Activated gamma-delta T cell treated with anti-CD3 and anti-CD28 coated beads, Interleukin-2, amount 50 U/mL, for 16 hours (primary cell): ENCODE results near the gene TRIM40.
"Not testable (repeated sequence)": the region's sequence is repeated elsewhere in the genome, so short reads cannot be mapped to it uniquely, and the experiment has no call there.

Experiments used
- DNase-seq: peaks from one replicate; pipeline ENCODE4 v3.0.0-alpha.2; 2020; ENCODE audit warnings: low read depth

TRIM40 gene

DNA sequence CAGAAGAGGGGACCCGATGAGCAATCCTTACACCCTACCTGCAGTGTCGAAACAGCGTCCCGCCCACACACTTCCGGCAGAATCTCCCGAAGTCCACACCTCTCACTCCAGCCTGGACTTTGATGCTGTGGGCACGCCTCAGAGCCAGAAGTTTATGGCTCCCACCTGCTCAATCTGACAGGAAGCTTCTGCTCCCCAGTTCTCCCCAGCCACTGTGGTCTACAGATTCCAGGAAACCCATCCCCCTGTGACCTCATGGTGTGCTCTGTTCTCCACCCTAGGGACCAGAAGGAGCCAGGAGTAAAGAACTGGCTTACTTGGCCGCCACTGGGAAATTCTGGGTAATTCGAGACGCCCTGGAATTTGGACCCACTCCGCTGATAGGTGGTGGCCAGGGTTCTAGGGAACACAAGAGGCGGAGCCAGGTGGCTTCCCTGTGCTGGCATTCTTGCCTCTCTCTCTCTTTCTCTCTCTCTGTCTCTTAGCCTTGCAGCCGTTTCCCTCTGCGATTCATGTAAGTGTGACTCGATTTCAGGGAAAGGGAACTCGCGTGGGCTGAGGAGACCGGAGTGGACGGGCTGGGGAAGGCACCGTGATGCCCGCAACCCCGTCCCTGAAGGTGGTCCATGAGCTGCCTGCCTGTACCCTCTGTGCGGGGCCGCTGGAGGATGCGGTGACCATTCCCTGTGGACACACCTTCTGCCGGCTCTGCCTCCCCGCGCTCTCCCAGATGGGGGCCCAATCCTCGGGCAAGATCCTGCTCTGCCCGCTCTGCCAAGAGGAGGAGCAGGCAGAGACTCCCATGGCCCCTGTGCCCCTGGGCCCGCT, 27.4 kb downstream of the TRIM40 start, which contains the start of gene TRIM15:
Gene TRIM15 (plus strand): TSS at position 457 of the 828 bp plus-strand sequence. CDS start 139 bp downstream, at position 596.
- no peak for DNase-seq

DNA sequence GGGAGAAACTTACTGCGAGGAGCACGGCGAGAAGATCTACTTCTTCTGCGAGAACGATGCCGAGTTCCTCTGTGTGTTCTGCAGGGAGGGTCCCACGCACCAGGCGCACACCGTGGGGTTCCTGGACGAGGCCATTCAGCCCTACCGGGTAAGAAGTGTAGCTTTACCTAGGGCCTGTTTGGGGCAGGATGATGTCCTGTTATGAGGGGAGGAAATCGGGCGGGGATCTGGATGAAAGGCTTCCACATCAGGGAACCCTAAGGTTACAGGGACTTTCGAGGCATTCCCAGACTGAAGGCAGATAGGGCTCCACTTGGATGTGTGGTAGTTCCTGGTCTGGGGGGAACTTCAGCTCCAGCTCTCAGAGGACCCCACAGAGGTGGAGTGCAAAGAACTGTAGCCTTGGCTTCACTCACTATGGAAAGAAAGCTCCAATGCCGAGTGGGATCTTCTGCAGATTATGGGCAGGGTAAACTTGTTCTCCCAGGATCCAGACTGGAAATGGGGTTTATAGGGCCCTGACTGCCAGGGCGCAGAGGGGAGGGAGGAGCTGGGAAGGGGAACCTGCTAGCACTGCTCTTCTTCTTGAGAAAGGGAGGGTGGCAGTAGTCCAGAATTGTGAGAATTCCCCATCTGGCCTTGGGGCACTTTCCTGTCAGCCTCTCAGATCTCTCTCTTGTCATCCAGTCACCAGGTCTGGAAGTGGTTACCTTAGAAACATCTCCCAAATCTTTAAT, 28.1 kb downstream of the TRIM40 start:
- DNase-seq = no peak

DNA sequence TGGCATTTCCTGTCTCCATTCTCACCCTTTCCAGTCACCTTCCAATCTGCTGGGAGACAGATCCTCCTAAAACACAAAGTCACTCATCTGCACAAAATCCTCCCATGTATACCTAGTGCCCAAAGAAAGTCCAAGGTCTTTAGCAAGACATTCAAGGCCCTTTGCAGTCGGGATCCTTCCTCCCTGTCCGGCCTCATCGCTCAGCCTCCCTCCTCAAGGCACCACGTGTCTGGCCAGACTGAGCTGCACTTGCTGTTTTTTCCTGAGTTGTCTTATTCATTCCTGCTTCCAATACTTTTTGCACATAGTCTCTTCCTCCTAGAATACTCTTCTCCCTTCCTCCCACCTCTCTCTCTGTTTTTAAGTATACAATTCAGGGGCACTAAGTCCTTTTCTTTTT, 28.8 kb downstream of the TRIM40 start:
- DNase-seq = no peak

DNA sequence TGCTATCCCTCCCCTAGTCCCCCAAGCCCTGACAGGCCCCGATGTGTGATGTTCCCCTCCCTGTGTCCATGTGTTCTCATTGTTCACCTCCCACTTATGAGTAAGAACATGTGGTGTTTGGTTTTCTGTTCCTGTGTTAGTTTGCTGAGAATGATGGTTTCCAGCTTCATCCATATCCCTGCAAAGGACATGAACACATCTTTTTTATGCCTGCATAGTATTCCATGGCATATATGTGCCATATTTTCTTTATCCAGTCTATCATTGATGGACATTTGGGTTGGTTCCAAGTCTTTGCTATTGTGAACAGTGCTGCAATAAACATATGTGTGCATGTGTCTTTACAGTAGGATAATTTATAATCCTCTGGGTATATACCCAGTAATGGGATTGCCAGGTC, 29.3 kb downstream of the TRIM40 start:
- not testable (repeated sequence) for DNase-seq

DNA sequence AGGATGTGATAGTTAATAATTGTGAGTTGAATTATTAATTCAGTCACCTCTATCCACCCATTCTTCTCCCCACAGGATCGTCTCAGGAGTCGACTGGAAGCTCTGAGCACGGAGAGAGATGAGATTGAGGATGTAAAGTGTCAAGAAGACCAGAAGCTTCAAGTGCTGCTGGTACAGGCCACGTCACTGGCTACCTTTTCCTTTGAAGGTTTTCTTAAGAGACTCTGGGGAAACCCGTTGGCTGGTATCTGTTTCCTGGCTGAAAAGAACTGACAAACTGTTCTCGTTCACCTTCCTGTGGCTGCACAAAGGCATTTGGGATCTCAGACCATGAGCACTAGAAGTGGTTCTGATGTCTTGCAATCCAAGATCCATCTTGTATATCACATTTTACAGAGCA, 31.2 kb downstream of the TRIM40 start:
- DNase-seq = no peak

DNA sequence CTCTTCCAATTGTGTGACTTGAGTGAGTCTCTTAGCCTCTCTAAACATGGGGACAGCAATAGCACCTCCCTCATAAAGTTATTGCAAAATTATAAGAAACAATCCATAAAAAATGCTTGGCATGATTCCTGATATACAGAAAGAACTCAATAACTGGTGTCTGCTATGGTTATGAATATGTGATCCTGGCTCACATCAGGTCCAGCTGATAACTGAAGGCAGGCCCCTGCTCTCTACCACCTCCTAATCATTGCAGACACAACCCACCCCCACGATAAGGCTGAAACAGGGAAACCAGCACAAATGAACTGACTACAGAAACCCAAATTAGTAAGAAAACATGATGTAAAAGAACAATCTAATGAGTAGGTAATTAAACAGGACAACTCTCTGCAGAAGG, 32.8 kb downstream of the TRIM40 start:
- no peak for DNase-seq

DNA sequence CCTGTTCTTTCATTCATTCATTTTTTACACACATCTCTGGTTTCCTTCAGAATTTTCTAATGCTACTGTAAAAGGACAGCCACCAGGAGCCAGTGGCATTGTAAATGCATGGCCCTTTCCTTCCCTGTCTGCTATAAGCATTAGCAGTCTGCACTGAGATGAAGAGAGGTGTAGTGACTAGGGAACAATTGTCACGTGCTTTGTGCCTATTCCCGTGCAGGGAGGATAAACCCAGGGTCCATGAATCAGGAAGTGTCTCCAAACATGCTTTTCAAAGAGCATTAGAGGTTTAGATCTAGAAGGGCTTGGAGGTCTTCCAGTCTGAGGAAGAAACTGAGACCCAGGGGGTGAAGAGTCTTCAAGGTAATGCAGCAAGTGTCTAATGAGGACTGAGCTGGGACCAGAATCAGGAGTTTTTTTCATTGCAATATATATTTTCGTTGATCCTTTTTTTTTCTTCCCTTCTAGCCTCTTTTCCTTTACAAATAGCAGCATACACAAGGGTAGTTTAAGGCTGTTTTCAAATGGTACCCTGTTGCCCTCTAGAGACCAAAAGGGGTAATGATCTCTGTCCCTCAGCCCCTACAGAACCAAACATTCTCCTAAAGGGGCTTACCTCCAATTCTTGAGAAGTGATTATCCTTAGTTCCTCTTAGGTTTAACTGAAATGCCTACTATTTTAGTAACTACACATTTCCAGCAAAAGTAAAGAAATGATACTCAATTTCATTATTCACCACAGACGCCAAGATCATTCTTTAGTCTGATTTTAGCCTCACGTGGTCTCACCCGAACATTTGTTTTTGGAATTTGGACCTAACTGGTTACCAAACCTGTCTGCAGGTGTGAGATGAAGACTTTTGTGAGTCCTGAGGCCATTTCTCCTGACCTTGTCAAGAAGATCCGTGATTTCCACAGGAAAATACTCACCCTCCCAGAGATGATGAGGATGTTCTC, 34.0 kb downstream of the TRIM40 start:
- no peak for DNase-seq

DNA sequence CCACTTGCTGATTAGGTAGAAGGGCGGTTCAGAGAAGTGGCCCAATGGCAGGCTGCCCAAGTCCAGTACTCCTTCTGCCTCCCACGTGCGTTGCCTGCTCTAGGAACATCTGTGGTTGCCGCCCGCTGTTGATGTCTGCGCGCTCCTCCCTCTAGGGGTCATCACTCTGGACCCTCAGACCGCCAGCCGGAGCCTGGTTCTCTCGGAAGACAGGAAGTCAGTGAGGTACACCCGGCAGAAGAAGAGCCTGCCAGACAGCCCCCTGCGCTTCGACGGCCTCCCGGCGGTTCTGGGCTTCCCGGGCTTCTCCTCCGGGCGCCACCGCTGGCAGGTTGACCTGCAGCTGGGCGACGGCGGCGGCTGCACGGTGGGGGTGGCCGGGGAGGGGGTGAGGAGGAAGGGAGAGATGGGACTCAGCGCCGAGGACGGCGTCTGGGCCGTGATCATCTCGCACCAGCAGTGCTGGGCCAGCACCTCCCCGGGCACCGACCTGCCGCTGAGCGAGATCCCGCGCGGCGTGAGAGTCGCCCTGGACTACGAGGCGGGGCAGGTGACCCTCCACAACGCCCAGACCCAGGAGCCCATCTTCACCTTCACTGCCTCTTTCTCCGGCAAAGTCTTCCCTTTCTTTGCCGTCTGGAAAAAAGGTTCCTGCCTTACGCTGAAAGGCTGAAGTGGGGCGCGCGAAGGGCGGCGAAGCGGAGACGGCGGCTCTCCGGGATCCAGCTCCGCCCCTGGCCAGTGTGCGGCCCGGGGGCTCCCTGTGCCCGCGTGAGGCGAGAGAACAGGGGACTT, 35.9 kb downstream of the TRIM40 start:
- DNase-seq = no peak

DNA sequence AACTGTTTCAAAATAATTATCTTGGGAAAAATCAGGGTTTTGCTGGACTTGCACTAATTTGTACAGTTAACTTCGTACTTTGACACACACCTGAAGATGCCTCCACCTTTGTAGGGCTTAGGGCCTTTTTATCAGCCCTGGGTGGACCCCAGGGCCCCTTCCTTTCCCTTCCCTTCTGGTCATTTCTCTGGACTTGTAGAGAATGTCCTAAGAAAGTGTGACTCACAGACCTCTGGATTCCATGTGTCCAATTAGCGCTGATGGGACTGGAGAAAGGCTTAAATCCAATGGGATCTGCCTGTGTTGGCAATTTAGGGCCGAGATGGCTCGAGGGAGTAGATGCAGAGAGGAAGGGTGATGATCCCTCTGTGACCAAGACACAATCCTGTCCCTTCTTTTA, 36.7 kb downstream of the TRIM40 start:
- DNase-seq = no peak

DNA sequence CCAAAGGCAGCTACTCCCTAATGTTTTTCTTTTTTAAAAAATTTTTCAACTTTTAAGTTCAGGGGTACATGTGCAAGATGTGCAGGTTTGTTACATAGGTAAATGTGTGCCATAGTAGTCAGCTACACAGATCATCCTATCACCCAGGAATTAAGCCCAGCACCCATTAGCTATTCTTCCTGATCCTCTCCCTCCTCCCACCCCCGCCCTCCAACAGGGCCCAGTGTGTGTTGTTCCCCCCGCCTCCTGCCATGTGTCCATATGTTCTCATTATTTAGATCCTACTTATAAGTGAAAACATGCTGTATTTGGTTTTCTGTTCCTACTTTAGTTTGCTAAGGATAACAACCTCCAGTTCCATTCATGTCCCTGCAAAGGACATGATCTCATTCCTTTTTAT, 39.8 kb downstream of the TRIM40 start:
- DNase-seq = no peak

DNA sequence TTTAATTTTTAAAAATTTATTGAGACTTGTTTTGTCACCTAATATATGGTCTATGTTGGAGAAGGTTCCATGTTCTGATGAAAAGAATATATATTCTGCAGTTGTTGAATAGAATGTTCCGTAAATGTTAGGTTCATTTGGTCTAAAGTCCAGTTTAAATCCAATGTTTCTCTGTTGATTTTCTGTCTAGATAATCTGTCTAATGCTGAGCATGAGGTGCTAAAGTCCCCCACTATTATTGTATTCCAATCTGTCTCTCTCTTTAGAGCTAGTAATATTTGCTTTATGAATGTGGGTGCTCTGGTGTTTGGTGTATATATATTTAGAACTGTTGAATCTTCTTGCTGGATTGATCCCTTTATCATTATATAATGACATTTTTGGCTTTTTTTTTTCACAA, 42.9 kb downstream of the TRIM40 start:
- no peak for DNase-seq

DNA sequence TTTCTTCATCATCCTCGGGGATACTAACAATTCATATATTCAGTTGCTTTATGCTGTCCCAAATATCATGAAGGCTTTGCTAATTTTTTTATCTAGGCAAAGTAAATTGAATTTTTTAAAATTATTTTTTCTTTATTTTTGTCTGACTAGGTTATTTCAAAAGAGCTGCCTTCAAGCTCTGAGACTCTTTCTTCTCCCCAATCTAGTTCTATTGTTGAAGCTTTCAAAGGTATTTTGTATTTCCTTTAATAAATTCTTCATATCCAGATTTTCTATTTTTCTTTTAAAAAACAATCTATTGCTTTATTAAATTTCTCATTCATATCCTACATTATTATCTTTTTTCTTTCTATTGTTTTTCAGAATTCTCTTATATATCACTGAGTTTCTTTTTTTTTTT, 44.2 kb downstream of the TRIM40 start:
- no peak for DNase-seq

DNA sequence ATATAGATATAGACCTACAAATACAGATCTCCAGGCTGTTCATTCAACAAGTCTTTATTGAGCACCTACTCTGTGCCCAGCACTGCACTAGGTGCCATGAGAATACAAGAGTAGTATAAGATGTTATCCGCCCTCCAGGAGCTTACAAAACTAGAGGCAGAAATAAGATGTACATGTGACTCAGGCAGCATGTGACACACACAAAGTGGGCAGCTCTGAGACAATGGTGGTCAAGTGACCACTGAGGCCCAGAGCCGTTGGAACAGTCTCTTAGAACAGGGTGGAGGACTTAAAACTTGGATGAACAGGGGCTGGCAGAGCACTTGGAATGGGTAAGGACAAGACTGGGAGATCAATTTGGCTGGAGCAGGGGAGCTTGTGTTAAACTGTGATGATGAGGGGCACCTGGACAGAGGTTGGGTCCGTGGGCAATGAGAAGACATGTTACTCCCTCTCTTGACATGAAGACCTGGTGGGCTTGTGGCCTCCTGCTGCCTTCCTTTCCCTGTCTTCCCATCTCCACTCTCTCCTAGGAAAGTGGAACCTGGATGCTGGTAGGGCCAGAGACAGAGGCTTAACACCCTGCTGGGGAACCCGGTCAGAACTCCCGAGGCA, 48.6 kb downstream of the TRIM40 start:
- no peak for DNase-seq

DNA sequence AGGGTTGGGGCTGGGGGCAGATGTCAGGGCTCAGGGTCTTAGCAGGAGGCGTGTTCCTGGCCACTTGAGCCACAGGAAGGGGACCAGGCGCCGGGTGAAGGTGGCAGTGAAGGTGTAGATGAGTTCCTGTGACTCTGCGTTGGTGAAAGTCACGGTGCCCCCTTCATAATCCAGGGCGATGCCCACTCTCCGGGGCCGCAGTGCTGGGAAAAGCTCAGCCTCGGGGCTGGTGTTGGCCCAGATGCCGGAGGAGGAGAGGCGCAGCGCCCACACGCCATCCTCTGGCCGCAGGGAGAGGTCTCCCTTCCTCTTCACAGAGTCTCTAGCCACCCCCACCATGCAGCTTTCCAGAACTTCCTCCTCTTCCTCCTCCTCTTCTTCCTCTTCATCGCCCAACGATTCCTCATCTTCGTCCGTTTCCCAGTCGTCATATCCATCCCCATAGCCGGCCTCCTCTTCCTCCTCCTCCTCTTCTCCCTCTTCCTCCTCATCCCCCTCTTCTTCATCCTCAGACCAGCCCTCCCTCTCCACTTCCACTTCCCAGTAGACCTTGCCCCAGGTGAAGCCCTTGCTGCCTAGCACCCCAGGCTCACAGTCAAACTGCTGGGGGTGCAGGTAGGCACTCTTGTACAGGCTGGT, 50.0 kb downstream of the TRIM40 start:
- no peak for DNase-seq

DNA sequence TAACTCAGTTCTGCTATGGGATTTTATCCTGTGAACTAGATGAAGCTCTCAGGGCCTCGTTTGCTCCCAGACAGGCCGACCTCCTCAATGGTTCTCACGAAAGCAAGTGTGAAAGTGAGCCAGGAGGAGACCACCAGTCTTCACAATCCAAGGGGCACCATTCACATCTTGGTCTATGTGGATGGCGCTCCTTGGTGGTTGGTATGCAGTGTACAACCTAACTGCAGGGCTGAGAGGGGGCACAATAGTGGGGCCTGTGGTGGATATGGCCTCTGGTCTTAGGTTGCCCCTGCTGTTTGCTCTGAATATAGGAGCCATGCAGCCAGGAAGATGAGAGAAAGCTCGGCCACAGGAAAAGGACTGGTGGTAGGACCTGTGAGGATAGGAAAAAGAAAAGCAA, 52.6 kb downstream of the TRIM40 start:
- no peak for DNase-seq

DNA sequence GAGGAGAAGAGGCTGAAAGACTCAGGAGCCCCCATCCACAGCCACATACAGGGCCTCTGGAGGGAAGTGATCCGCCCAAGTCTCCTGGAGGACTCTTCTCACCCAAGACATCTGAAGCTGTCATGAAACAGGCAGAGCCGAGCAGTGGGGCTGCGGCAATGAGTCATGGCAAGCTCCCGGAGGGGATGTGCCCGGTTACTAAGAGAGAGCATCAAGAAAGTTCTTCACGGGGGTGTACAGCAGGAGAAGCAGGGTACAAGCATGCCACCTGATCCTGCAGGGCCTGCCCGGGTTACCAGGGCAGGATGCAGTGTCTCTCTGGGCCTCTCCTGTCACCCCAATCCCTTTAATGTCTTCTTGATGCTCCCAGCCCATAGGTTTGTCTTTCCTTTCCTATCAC, 56.1 kb downstream of the TRIM40 start:
- no peak for DNase-seq

DNA sequence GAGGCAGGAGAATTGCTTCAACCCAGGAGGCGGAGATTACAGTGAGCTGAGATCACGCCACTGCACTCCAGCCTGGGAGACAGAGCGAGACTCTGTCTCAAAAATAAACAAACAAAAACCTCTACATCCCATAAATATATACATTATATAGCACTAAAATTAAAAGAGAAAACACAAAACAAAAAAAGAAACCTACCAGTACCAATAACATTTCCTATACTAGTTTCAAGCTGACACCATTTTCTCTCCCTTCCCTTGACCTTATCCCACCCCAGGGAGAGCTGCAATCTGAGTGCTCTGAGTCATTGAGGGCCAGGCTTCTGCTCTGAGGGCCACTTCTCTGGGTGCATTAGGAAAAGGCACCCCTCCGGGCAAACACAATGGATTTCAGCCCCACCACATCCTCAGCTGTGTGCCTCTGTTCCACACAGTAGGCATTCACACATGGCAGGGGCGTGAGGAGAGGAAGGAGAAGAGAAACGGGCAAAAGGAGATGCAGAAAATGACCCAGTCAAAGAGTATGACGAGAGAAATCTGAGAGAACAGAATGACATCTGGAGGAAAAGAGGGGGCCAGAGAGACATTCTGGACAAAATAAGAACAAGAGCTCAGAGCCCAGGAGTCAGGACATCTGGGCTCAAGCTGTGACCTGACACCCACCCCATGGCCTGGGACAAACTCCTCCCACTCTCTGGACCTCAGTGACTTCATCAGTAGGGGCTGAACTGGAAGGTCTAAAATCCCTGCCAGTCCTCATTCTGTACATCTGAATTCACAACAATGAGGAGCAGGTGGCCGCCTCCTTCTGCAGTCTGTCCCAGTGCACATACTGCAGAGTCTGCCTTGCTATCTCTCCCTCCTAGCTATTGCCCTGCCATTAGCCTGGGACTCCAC, 59.1 kb downstream of the TRIM40 start:
- DNase-seq = no peak

DNA sequence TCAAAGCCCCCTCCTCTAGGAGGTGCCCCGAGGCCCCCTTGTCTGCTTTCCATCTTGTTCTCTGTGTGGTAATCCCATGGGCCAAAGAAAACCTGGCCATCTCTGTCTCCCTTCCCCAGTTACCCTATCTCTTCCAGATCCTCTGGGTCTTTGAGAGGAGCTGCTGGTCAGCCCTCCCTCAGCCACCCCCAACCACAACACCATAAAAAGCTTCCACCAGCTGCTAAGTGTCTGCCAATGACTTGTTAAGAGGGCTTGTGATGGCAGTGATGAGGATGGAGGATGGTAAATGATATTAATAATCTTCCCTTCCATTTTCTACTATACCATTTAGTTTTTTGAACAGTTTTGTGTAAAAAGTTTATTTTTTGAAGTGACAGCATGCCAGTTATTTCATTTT, 60.0 kb downstream of the TRIM40 start:
- no peak for DNase-seq

DNA sequence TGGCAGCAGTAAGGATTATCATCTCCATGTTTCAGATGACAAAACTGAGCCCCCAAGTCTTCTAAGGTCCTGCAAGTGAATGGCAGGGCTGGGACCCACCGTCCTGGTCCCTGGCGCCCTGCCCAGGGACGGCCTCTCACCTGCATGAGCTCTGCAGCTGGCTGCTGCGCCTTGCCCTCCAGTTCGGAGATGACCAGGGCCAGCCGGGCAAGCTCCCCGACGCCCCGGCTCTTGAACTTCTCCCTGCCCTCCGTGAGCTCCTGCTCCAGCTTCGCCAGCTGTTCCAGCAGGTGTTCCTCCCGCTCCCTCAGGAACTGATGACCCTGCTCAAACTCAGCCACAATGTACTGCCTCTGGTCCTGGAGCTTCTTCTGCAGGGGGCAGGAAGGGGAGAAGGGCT, 60.4 kb downstream of the TRIM40 start:
- DNase-seq = no peak
